ENCODE results near the gene FAM229A.

Gene FAM229A

GRCh38 chr1:32329931-32330466, 32.3 kb downstream of the FAM229A start:
- no peak for DNase-seq (ENCODE audit: low spot score)

- DNase-seq (ENCODE audit: low spot score) = no peak
Observed at GRCh38 chr1:32327204-32327603, 35.1 kb downstream of the FAM229A start.

- DNase-seq (ENCODE audit: low spot score) = no peak
Observed at GRCh38 chr1:32321712-32322291, 40.5 kb downstream of the FAM229A start.

- no peak for DNase-seq (ENCODE audit: low spot score)
Observed at GRCh38 chr1:32318127-32318869, 44.0 kb downstream of the FAM229A start.

GRCh38 chr1:32316903-32317277, 45.4 kb downstream of the FAM229A start:
- DNase-seq (ENCODE audit: low spot score) = no peak

- no peak for DNase-seq (ENCODE audit: low spot score)
Observed at GRCh38 chr1:32311709-32312393, 50.4 kb downstream of the FAM229A start.
